Activated naive CD4-positive, alpha-beta T cell treated with anti-CD3 and anti-CD28 coated beads, Interleukin-2, amount 10 ng/mL, durations not matched to agents 7 days and 5 days (primary cell): ENCODE data around the gene ENTPD2.

Experiments used
- CTCF ChIA-PET: fragments of 350-600 bp; sonication (Branson Sonifier 250); formaldehyde crosslinking; loops from one replicate; lab custom pipeline; 2021; ENCODE audit warnings: antibody characterized with exemption; lab: Charles Lee
- DNase-seq: peaks from one replicate; pipeline ENCODE4 v3.0.0-alpha.2; 2020
- H3K27ac Mint-ChIP-seq: one replicate; pipeline ENCODE4 v1.8.0; 2021; ENCODE audit warnings: mild to moderate bottlenecking, moderate library complexity, mixed read lengths
- H3K27me3 Mint-ChIP-seq: one replicate; pipeline ENCODE4 v1.8.0; 2021; ENCODE audit warnings: mild to moderate bottlenecking, mixed read lengths
- H3K36me3 Mint-ChIP-seq: one replicate; pipeline ENCODE4 v1.8.0; 2021; ENCODE audit warnings: mixed read lengths
- H3K4me1 Mint-ChIP-seq: one replicate; pipeline ENCODE4 v1.8.0; 2021; ENCODE audit warnings: mixed read lengths
- H3K4me3 Mint-ChIP-seq: one replicate; pipeline ENCODE4 v1.8.0; 2021; ENCODE audit warnings: mild to moderate bottlenecking, moderate library complexity, mixed read lengths
- H3K9me3 Mint-ChIP-seq: one replicate; pipeline ENCODE4 v1.8.0; 2021; ENCODE audit warnings: mixed read lengths

ENTPD2 gene

GRCh38 chr9:137030538-137031527, 23.0 kb downstream of the ENTPD2 start:
- peak overlapping the region; percentile 54 for H3K4me3 Mint-ChIP-seq
- H3K27ac Mint-ChIP-seq, result peak overlapping the region; percentile 76
- peak; percentile 57 for DNase-seq
- H3K4me1 Mint-ChIP-seq, result peaks cover 69% of the 10 kb centered on the region
- H3K27me3 Mint-ChIP-seq, result peaks cover 44% of the 10 kb centered on the region
- H3K9me3 Mint-ChIP-seq, result no peaks in the 10 kb centered on the region
- CTCF ChIA-PET, result interaction anchor here (1.1 to 3.6 kb wide), 9 partner anchors 8 to 243 kb away, joined by 4 to 22 read pairs (median 9); partner anchors contain the start of genes NPDC1 and PAXX
- H3K36me3 Mint-ChIP-seq, result no peaks in the 10 kb centered on the region

- peaks cover 63% of the 10 kb centered on the region for H3K4me1 Mint-ChIP-seq
- H3K9me3 Mint-ChIP-seq, result no peaks in the 10 kb centered on the region
- H3K4me3 Mint-ChIP-seq, result peak overlapping the region; percentile 71
- CTCF ChIA-PET, result interaction anchor here (0.6 to 3.6 kb wide), 36 partner anchors 8 to 317 kb away, joined by 3 to 22 read pairs (median 5); partner anchors contain the start of genes AJM1, CLIC3, FBXW5 and MAN1B1
- H3K36me3 Mint-ChIP-seq, result no peaks in the 10 kb centered on the region
- no peak for DNase-seq
- peaks cover 42% of the 10 kb centered on the region for H3K27me3 Mint-ChIP-seq
- H3K27ac Mint-ChIP-seq, result peak overlapping the region; percentile 87
Observed at GRCh38 chr9:137030006-137030405, 23.9 kb downstream of the ENTPD2 start.

GRCh38 chr9:137029058-137029936, 24.6 kb downstream of the ENTPD2 start:
- peaks cover 35% of the 10 kb centered on the region for H3K27me3 Mint-ChIP-seq
- peak; percentile 81 for DNase-seq
- CTCF ChIA-PET, result interaction anchor here (0.6 to 3.6 kb wide), 44 partner anchors 9 to 316 kb away, joined by 3 to 22 read pairs (median 4); partner anchors contain the start of genes AJM1, CLIC3, CYSRT1 and FBXW5
- peak overlapping the region; percentile 71 for H3K4me3 Mint-ChIP-seq
- peak overlapping the region; percentile 87 for H3K27ac Mint-ChIP-seq
- H3K4me1 Mint-ChIP-seq, result peaks cover 58% of the 10 kb centered on the region
- H3K9me3 Mint-ChIP-seq, result no peaks in the 10 kb centered on the region
- H3K36me3 Mint-ChIP-seq, result no peaks in the 10 kb centered on the region

- Mint-ChIP-seq H3K36me3 (no peaks in the 10 kb centered on the region), H3K4me3 (peak overlapping the region; percentile 71), H3K27ac (peak overlapping the region; percentile 87), H3K27me3 (peaks cover 35% of the 10 kb centered on the region), H3K4me1 (peaks cover 52% of the 10 kb centered on the region), H3K9me3 (no peaks in the 10 kb centered on the region)
- CTCF ChIA-PET, result interaction anchor here (0.7 to 3.6 kb wide), 37 partner anchors 8 to 315 kb away, joined by 3 to 22 read pairs (median 5); partner anchors contain the start of genes AJM1, CLIC3, CYSRT1 and FBXW5
- peak; percentile 75 for DNase-seq
Observed at GRCh38 chr9:137028263-137029057, 25.4 kb downstream of the ENTPD2 start.

- CTCF ChIA-PET, result interaction anchor here (1.0 to 3.6 kb wide), 8 partner anchors 7 to 249 kb away, joined by 3 to 22 read pairs (median 10); no protein-coding TSS in a partner anchor
- Mint-ChIP-seq H3K36me3 (no peaks in the 10 kb centered on the region), H3K9me3 (no peaks in the 10 kb centered on the region), H3K27ac (peak within 1 kb of the TSS; percentile 87), H3K4me3 (peak within 1 kb of the TSS; percentile 74), H3K4me1 (peaks cover 45% of the 10 kb centered on the region), H3K27me3 (peaks cover 35% of the 10 kb centered on the region)
- no peak for DNase-seq
Observed at GRCh38 chr9:137027369-137028262, 26.2 kb downstream of the ENTPD2 start, which contains the start of gene ABCA2. Gene ABCA2, minus strand, starts transcription at chr9:137028237. Its CDS starts 97 bp downstream, at chr9:137028140.

- no peak for DNase-seq
- CTCF ChIA-PET, result interaction anchor here (1.0 to 2.7 kb wide), 6 partner anchors 8 to 79 kb away, joined by 3 to 13 read pairs (median 4); partner anchors contain the start of gene NPDC1
- no peaks in the 10 kb centered on the region for H3K9me3 Mint-ChIP-seq
- H3K36me3 Mint-ChIP-seq, result no peaks in the 10 kb centered on the region
- peak overlapping the region; percentile 74 for H3K4me3 Mint-ChIP-seq
- no peak overlapping the region for H3K27ac Mint-ChIP-seq
- peaks cover 40% of the 10 kb centered on the region for H3K4me1 Mint-ChIP-seq
- H3K27me3 Mint-ChIP-seq, result peaks cover 32% of the 10 kb centered on the region
Observed at GRCh38 chr9:137026828-137027227, 27.0 kb downstream of the ENTPD2 start.

GRCh38 chr9:137026384-137026783, 27.5 kb downstream of the ENTPD2 start:
- Mint-ChIP-seq H3K4me1 (peaks cover 37% of the 10 kb centered on the region), H3K36me3 (no peaks in the 10 kb centered on the region), H3K9me3 (no peaks in the 10 kb centered on the region), H3K27ac (no peak overlapping the region), H3K4me3 (no peak overlapping the region), H3K27me3 (peaks cover 31% of the 10 kb centered on the region)
- CTCF ChIA-PET, result interaction anchor here (1.2 to 2.7 kb wide), 4 partner anchors 9 to 79 kb away, joined by 3 to 13 read pairs (median 4); partner anchors contain the start of gene NPDC1
- no peak for DNase-seq

GRCh38 chr9:137025517-137025966, 28.3 kb downstream of the ENTPD2 start:
- Mint-ChIP-seq H3K9me3 (no peaks in the 10 kb centered on the region), H3K36me3 (no peaks in the 10 kb centered on the region), H3K27me3 (peaks cover 25% of the 10 kb centered on the region), H3K4me3 (no peak overlapping the region), H3K27ac (no peak overlapping the region), H3K4me1 (peaks cover 31% of the 10 kb centered on the region)
- no peak for DNase-seq
- CTCF ChIA-PET, result interaction anchor here (1.2 to 2.7 kb wide), 4 partner anchors 9 to 78 kb away, joined by 3 to 13 read pairs (median 4); partner anchors contain the start of gene NPDC1

- Mint-ChIP-seq H3K4me1 (peaks cover 12% of the 10 kb centered on the region), H3K4me3 (no peak overlapping the region), H3K36me3 (no peaks in the 10 kb centered on the region), H3K9me3 (no peaks in the 10 kb centered on the region), H3K27ac (no peak overlapping the region), H3K27me3 (peaks cover 11% of the 10 kb centered on the region)
- no peak for DNase-seq
- CTCF ChIA-PET, result interaction anchor here (0.5 to 1.9 kb wide), 4 partner anchors 12 to 354 kb away, joined by 3 to 7 read pairs (median 3); no protein-coding TSS in a partner anchor
Observed at GRCh38 chr9:137023583-137023991, 30.3 kb downstream of the ENTPD2 start.

GRCh38 chr9:137023157-137023556, 30.7 kb downstream of the ENTPD2 start:
- Mint-ChIP-seq H3K4me1 (peaks cover 12% of the 10 kb centered on the region), H3K9me3 (no peaks in the 10 kb centered on the region)
- CTCF ChIA-PET, result interaction anchor here (0.5 to 1.9 kb wide), 4 partner anchors 12 to 355 kb away, joined by 3 to 7 read pairs (median 3); no protein-coding TSS in a partner anchor

GRCh38 chr9:137022662-137023008, 31.2 kb downstream of the ENTPD2 start:
- CTCF ChIA-PET, result interaction anchor here (1.1 to 1.5 kb wide), 2 partner anchors 14 to 23 kb away, joined by 3 read pairs; no protein-coding TSS in a partner anchor
- Mint-ChIP-seq H3K27me3 (peaks cover 10% of the 10 kb centered on the region), H3K4me1 (peaks cover 12% of the 10 kb centered on the region), H3K36me3 (no peaks in the 10 kb centered on the region), H3K27ac (no peak overlapping the region), H3K4me3 (no peak overlapping the region), H3K9me3 (no peaks in the 10 kb centered on the region)
- DNase-seq, result no peak

More at GRCh38 chr9:137023157-137023556, 30.7 kb downstream of the ENTPD2 start:
- no peak for DNase-seq
- no peak overlapping the region for H3K27ac Mint-ChIP-seq
- H3K27me3 Mint-ChIP-seq, result peaks cover 10% of the 10 kb centered on the region
- no peak overlapping the region for H3K4me3 Mint-ChIP-seq
- no peaks in the 10 kb centered on the region for H3K36me3 Mint-ChIP-seq
